H1 (cell line): Measurements from ENCODE around the gene RTEL1.

Experiments
- CBX8 ChIP-seq: fragments of 300-800, 300-1000 bp; sonication (generic); IDR thresholded peaks from 2 replicates; pipeline ENCODE4 v1.7.1; 2016; ENCODE audit warnings: low read depth, low read length, borderline replicate concordance
- CTCF ChIP-seq, 3 experiments: IDR thresholded peaks; 1 replicate in 2 of 3; 2 replicates in 1 of 3; pipeline versions ENCODE4 v1.5.1 to v1.6.1; 2011; ENCODE audit warnings: low read length in 3 of 3, mild to moderate bottlenecking in 3 of 3, inconsistent platforms in 2 of 3, low read depth in 1 of 3, moderate library complexity in 1 of 3; ENCODE audit not compliant: insufficient read depth in 1 of 3; ENCODE audit errors: control extremely low read depth in 1 of 3
- EZH2 ChIP-seq: fragments of 200-600 bp; sonication (generic); IDR thresholded peaks from 2 replicates; pipeline ENCODE4 v1.7.1; 2012; ENCODE audit warnings: low read depth, mild to moderate bottlenecking, moderate library complexity, low read length, inconsistent platforms; ENCODE audit not compliant: severe bottlenecking
- GABPA ChIP-seq: IDR thresholded peaks from 2 replicates; pipeline ENCODE4 v1.6.1; 2011; ENCODE audit warnings: mild to moderate bottlenecking, low read length, moderate library complexity, borderline replicate concordance; ENCODE audit not compliant: insufficient read depth
- JUND ChIP-seq: IDR thresholded peaks from 2 replicates; pipeline ENCODE4 v1.6.1; 2011; ENCODE audit warnings: mild to moderate bottlenecking, improper control_type of control experiment, low read length
- MAFK ChIP-seq: IDR thresholded peaks from 2 replicates; pipeline ENCODE4 v1.6.1; 2012; ENCODE audit warnings: low read depth, mild to moderate bottlenecking, improper control_type of control experiment, low read length
- NANOG ChIP-seq: IDR thresholded peaks from 2 replicates; pipeline ENCODE4 v1.6.1; 2011; ENCODE audit warnings: low read length, low read depth, mild to moderate bottlenecking, inconsistent platforms; ENCODE audit not compliant: insufficient read depth, poor library complexity, severe bottlenecking
- NRF1 ChIP-seq: IDR thresholded peaks from 2 replicates; pipeline ENCODE4 v1.6.1; 2011; ENCODE audit warnings: mild to moderate bottlenecking, low read depth, low read length, improper control_type of control experiment
- POLR2A ChIP-seq, 2 experiments: IDR thresholded peaks; 1 replicate in 1 of 2; 2 replicates in 1 of 2; pipeline ENCODE4 v1.6.1; 2011; ENCODE audit warnings: low read depth in 2 of 2, low read length in 2 of 2, mild to moderate bottlenecking in 2 of 2; ENCODE audit errors: control extremely low read depth in 1 of 2
- RNF2 ChIP-seq: fragments of 200-900, 300-1000 bp; sonication (generic); IDR thresholded peaks from 2 replicates; pipeline ENCODE4 v1.7.1; 2016; ENCODE audit warnings: borderline replicate concordance, low read depth, mild to moderate bottlenecking, antibody characterized with exemption, low read length; ENCODE audit not compliant: poor library complexity, severe bottlenecking; ENCODE audit errors: missing control alignments
- SP4 ChIP-seq: IDR thresholded peaks from 2 replicates; pipeline ENCODE4 v1.6.1; 2012; ENCODE audit warnings: low read length, inconsistent platforms
- SUZ12 ChIP-seq: fragments of 200-600 bp; sonication (generic); IDR thresholded peaks from 2 replicates; pipeline ENCODE4 v1.6.1; 2012; ENCODE audit warnings: mild to moderate bottlenecking, inconsistent platforms, low read length, moderate library complexity, mixed read lengths
- USF2 ChIP-seq: IDR thresholded peaks from 2 replicates; pipeline ENCODE4 v1.6.1; 2011; ENCODE audit warnings: low read length, improper control_type of control experiment

- TF ChIP-seq SUZ12 (no peak), CTCF (IDR thresholded peaks at IDR 0.05; ENCODE audit: control extremely low read depth in 1 of 3, insufficient read depth in 1 of 3, low read depth in 1 of 3, low read length in 3 of 3) (no peak), GABPA (no peak), CBX8 (no peak), SP4 (no peak), POLR2A (IDR thresholded peaks at IDR 0.05; ENCODE audit: control extremely low read depth in 1 of 2, low read depth in 2 of 2, low read length in 2 of 2) (no peak), USF2 (no peak), JUND (no peak), NRF1 (no peak), RNF2 (no peak), NANOG (no peak), MAFK (no peak), EZH2 (no peak)
Measured at GRCh38 chr20:63693083-63693732, 35.1 kb downstream of the RTEL1 start.
